Breast epithelium (tissue), 3 donors: ENCODE data around the gene PSMA7.

ENCODE experiments used
- CTCF ChIP-seq, 3 donors: fragments of 450-650 bp; IDR thresholded peaks; one replicate each; pipeline ENCODE4 v1.5.1; 2016 to 2017; ENCODE audit warnings: antibody characterized with exemption in 3 of 3, mild to moderate bottlenecking in 3 of 3, moderate library complexity in 3 of 3
- POLR2A ChIP-seq: fragments of 450-650 bp; IDR thresholded peaks from one replicate; pipeline ENCODE4 v1.6.1; 2016; ENCODE audit warnings: antibody characterized with exemption, mild to moderate bottlenecking, moderate library complexity
- POLR2AphosphoS5 ChIP-seq, 3 donors: sonication (generic); formaldehyde crosslinking; IDR thresholded peaks; one replicate each; pipeline ENCODE4 v1.6.1; 2017; ENCODE audit warnings: antibody characterized with exemption in 3 of 3

- TF ChIP-seq POLR2A (no peak), CTCF (IDR thresholded peaks at IDR 0.05) (no peak), POLR2AphosphoS5 (IDR thresholded peaks at IDR 0.05) (no peak)
These were observed 3.6 kb downstream of the PSMA7 start for GRCh38 chr20:62139636-62140035.
